GM18520 (cell line): ENCODE measurements around the gene MTMR4.
"Not testable (repeated sequence)": the region's sequence is repeated elsewhere in the genome, so short reads cannot be mapped to it uniquely, and the experiment has no call there.

Experiments
- ATAC-seq: cut with Tn5 transposase; IDR thresholded peaks from one replicate; pipeline ENCODE4 v1.9.1; 2021; ENCODE audit not compliant: unreplicated experiment

MTMR4 gene

DNA sequence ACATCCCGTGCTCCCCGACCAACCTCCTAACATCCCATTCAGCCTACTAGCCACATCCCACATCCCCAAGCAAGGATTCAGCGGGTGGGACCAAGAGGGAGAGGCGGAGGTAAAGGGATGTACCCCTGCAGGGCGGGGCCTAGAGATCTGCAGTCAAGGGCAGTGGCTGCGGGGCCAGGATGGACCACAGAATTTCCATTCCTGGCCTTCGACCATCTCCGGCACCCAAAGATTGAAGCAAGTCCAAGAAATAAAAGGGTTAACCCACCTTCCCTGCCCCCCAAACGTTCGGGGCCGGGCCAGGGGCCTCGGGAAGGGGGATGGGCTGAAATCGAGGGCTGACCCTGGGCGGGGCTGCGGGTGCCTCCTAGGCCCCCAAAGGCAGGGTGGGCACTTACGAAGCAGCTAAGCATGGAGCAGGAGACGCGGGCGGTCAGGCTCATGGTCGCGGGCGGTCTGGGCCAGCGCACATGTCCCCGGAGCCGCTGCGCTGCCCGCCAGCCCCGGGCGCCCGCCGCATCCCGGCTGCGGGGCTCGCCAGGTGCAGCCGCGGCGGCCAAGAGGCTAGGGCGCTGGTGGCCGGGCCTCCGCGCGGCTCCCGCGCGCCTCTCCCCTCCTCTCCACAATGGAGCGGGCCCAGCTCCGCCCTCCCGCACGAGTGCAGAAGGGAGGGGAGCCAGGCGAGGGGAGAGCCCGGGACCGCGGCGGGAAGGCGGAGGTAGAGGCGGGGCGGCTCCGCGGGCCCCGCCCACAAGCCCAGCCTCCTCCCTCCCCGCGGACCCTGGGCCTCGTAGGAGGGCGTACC, at the start of gene MTMR4:
Gene MTMR4 (minus strand): TSS at position 674 of the 805 bp plus-strand sequence. CDS start 231 bp downstream, at position 443.
- ATAC-seq: no peak

DNA sequence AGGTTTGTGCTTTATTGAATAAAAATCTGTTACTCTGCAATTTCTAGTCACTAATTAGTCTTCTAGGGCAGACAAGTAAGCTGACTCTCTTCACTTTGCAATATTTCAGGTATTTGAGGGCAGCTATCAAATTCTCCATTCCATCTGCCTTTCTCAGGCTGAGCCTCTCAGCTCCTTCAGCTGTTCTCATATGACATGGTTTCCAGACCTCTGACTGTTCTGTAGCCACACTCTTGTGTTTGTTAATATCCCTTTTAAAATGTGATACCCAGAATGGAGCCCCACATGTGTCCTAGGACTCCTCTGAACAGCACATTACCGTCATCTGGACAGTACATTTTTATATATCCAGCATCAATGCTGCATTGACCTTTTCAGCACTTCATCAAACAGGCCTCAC, 46.1 kb upstream of the MTMR4 start:
- ATAC-seq: no peak

DNA sequence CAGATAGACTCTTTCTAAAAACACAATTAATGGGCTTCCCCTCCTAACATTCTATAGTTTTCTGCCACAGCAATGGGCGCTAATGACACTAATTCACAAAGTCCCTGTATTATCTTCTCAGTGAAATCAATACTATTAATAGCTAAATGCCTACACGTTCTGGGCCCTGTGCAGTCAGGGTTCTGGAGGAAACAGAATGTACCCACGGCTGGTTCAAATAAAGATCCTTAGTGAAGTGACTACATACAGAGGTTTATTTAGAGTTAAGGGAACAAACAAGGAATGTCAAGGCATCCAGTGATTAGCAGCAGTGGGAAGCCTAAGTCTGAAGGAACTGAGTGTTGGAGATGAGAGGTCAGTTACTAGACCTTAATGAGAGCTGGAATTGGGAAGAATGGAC, 43.5 kb upstream of the MTMR4 start:
- no peak for ATAC-seq

DNA sequence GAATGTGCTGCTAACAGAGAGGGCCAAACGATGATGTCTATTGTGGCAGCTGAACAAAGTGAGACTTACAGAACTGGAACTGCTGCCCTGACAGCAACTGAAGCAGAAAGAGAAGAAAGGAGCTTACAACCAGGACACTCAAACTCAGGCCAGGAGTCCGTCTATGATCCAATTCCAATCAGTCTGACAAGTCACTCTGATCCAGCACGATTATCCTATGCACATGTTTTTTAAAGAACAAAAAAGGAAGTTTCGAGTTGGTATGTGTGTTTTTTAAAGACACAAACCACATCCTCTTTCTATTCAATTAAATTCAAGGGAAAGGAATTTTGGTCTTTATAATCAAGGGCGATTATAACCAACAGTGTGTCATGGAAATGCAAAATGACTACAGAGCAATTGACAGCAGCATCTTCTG, 42.4 kb upstream of the MTMR4 start:
- no peak for ATAC-seq

DNA sequence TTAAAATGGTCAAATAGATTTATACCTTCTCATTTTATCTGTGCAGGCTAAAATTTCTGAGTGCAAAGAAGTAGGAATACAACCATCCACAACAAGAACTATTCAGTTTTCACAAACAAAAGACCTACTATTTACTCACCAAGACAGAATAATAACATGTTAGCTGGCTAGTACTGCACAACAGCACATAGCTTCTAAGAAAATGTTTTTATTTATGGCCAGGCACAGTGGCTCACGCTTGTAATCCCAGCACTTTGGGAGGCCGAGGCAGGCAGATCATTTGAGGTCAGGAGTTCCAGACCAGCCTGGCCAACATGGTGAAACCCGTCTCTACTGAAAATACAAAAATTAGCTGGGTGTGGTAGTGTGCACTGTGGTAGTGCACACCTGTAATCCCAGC, 40.7 kb upstream of the MTMR4 start:
- not testable (repeated sequence) for ATAC-seq

DNA sequence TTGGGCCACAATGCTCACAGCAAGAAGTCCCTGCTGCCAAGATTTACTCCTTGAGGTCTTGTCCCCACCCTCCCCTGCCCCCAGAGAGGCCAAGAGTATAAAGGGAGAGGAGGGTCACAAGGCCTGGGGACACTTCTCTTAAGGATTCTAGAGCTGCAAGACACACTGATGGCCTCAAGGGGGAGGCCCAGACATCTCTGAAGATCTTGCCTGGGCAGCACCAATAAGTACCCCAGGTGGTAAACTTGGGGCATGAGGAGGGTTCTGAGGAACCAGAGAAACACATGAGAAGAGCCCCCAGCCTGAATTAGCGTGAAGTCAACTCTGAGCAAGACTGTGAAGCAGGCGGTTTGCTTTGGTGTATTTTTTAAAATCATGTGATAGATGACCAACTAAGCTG, 26.8 kb upstream of the MTMR4 start:
- no peak for ATAC-seq

DNA sequence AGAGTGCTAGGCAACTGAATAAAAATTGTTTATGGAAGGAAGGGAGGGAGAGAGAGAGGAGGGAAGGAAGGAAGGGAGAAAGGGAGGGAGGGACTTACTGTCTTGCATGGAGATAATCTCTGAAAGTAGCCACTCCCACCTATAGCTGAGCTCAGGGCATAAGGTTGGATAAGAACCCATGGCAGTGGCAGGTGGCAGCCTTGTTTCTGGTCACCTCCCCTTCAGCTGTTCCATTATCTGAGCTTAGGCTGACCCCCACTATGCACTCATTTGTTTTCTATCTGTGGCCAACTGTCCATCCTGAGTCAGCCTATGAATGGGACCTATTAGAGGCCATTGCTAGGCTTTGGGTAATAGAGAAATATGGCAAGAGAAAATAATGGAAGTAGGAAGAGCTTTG, 25.3 kb upstream of the MTMR4 start:
- no peak for ATAC-seq

DNA sequence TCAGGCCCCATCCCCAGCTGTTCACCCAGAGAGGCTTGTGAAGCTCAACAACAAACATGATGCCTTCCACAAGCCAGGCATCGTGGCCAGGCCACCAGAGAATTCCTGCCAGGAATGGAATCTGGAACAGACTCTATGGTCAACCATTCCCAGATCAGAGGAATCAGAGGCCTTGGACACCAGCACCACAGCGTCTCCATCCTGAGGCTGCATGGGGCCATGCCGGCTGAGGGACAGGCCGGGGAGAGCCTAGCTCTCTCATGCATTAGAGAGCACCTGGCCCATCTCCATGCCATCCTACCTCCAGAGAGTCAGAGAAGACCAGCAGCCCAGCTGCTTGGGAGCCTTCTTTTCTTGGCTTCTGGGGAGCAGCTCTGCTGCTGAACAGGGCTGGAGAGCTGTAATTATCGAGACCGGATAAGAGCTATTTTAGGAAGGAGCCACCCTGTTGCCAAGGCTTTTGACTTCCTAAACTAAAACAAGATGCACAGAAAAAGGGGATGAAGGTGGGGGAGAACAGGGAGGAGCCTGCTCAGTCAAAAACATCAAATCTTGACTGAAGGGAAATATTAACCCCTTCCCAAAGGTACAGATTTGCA, 24.5 kb upstream of the MTMR4 start:
- ATAC-seq: no peak

DNA sequence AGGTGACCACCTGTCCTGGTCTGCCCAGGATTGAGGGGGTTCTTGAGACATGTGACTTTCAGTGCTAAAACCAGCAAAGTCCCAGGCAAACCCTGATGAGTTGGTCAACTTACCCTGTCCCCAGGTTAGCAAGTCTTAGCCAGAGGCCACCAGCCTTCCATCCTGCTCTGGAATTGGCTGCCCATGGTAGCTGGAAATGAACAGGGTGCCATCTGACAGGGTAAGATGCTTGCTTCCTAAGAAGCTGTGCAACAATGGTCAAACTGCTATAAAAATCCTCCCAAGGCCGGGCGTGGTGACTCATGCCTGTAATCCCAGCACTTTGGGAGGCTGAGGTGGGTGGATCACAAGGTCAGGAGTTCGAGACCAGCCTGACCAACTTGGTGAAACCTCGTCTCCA, 22.8 kb upstream of the MTMR4 start:
- no peak for ATAC-seq

DNA sequence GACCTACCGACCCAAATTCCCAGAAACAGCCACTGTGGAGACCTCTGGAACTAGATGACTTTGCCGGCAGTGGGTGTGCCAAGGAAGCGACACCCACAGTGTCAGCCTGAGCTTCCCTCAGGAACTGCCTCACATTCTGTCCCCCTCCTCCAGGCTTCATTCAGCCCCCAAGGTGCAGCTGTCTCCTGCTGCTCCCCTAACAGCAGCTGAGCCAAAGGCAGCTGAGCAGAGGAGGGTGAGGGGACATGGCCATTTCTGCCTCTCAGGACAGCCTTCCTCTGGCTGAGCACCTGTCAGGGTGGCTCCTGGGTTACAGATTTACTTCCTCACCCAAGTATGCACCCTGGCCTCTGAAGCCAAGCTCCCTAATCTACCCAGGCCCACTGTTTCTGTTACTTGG, 22.1 kb upstream of the MTMR4 start:
- no peak for ATAC-seq

DNA sequence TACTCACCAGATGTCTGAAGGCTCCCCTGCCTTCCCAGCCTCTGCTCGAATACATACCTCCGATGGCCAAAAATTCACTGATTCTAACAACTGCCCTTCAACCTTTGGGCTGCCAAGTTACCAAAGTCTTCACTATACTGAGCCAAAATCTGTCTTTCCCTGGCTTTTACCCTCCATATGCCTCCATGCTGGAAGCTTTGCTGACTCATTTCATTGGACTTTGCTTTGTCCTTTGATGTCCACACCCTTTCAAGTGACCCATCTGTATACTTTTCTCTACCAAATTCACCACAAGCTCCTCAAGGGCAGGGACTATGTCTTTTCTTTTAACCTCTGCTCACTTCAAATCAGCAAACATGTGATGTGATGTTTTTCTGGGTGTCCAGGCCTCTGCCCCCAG, 21.0 kb upstream of the MTMR4 start:
- no peak for ATAC-seq

DNA sequence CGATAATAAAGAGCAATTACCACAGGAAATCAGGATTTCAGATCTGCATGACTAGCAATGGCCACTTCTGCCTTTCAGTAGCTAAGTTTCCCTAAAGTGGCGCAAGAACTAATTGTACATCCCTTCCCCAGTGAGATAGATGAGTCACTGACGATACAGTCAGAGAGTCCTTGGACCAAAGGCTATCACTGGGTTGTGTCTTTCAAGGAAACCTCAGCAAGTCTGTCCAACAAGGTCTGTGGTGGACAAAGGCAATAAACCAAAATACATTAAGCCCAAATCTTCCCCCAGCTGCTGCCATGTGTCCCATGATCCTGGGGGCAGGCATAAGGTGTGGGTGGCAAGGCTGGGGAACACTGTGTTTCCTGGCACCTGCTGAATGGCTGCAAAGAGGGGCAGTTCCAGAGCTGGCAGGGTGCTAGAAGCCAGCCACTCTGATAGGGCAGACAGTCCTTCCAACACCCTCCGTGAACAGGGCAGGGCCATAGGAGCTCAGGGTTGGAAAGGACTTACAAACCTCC, 20.5 kb upstream of the MTMR4 start:
- ATAC-seq: no peak

DNA sequence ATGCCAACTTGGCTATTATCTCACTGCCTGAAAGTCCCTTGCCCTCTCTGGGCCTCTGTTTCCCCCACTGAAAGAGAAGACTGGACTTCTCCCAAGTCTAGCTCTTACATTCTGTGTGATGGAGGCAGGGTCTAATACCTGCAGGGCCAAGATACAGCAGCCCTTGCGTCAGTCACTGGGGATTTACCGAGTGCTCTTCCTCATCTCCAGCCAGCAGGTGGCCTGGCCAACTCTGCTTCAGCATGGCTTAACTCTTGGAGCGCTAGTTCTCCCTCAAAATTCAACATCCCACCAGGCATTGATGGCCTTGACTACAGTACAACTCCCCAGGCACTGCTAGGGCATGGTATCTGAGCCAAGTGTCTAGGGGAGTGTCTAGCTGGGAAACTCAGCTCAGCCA, 19.9 kb upstream of the MTMR4 start:
- ATAC-seq: no peak

DNA sequence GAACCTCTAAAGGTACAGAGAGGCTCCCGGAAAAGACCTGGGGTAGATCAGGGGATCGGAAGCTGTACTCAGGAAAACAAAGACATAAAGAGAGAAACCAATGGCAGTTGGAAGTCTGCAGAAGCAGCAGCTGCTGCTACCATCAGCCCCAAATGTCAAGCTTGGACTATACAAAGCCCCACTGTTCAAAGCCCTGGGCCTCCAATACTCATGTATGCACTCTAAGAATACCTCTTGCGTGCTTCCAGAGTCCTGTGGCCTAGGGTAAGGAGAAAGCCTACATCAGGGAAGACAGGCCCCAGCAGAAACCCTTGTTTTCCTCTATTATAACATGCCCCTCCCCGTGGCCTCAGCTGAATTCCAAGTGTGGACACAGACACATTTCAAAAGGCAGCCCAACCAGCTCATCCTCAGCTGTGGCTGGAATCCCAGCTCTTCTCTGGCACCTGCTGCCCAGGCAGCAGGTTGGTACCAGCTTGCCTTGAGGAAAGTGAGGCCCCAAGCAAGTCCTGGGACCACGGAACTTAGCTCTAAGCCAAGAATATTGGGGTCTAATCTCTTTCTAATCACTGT, 19.3 kb upstream of the MTMR4 start:
- no peak for ATAC-seq

DNA sequence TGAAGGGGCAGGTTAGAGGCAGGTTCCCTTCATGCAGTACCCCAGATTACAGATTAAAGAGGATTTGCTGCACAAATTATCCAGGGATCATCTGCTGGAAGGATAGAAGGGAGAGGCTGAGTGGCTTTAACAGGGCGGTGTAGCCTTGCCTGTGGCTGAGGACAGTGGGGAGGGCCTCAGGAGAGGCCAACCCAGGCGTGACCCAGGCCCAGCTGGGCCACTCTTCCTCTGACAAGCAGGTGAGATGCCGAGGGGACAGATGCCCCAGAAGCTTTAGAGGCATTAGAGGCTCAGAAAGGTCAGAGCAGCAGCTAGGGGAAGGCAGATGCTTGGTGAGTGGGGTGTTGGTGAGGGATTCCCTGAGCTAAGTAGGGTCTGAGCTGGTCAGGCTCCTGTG, 18.1 kb upstream of the MTMR4 start:
- ATAC-seq: no peak

DNA sequence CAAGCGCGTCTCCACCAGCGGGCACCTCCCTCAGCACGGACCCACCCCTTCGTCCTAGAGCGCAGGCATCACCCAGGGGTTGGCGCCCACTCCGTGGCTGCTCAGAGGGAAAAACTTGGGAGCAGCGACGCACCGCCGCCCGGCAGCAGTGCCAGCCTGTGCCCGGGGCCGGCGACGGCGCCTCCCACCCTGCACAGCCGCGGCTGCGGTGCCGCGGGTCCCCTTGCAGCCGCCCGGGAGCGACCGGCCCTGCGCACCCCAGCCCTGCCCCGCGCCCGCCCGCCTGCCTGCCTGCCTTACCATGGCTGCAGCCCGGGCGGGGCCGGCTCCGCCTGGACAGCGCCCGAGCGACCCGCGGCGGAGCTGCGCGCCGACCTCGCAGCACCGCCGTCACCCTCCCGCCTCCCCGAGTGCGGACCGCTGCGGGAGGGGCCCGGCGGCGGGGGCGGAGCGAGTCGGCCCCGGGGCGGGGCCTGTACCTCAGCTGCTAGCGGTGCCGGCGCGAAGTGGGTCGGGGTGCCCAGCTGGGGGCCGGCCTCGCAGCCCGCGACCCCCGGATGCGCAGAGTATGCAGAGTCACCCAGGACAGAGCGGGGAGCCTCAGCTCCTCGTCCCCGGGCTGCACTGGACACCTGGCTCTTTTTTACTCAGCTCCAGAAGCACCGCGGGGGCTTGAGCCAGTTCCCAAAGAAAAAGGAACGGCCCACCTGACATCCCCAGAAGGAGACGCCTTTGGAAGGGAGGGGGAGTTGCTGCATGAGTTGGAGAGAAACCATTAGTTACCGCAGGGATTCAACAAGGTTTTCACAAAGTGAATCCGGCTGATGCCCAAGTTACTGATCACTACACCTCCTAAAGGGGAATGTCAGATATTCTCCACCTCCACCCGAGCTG, 17.5 kb upstream of the MTMR4 start:
- ATAC-seq: no peak

DNA sequence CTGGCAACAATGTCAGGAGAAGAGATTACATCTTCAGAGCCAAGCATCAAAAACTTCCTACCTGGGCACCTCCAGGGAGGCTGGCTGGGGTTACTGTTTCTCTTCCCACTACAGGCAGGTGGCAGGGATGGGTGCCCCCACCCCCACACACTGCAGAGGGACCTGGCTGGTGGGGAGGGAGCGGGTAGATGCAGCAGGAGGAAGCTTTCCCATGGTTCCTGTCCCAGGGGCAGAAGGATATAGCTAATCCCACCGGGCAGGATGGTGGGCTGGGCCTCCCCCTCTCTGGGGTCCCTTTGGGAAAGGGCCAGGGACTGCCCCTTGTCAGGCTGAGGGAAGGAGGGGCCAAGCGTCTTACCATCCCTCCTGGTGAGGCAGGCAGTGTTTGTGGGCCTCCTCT, 16.7 kb upstream of the MTMR4 start:
- no peak for ATAC-seq

DNA sequence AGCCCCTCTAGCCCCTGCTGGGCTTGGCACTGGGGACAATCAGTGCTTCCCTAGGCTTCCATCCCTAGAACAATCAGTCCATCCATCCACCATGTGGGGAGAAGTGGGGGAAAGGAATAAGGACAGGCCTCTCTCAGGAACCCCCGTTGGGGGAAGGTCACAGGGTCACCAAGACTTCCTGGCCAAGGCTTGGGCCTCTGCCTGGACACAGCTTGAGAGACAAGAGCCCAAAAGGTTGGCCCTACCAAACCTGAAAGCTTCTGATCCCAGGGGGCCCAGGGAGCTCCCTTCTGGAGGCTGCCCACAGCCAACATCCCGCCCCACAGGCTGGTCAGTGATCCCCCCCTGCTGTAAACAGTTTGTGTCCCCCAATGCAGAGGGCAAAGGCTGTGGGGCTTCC, 16.2 kb upstream of the MTMR4 start:
- ATAC-seq: no peak

DNA sequence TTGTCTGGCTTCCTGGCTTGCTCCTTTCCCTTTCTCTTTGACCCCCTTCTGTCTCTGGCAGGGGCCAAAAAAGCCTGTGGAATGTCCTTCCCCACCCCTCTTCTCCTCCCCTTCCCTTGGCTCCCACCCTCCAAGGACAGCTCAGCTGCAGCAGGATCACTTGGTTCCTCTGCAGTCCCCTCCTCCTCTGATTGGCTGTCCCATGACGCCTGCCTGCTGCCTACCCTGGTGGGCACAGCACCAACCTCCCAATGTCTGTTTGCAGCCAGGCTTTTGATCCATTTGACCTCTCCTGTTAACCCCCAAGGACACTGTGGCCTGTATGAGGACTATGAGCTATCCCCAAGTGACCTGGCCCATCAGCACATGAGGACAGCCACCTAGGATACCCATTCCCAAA, 14.8 kb upstream of the MTMR4 start:
- no peak for ATAC-seq

DNA sequence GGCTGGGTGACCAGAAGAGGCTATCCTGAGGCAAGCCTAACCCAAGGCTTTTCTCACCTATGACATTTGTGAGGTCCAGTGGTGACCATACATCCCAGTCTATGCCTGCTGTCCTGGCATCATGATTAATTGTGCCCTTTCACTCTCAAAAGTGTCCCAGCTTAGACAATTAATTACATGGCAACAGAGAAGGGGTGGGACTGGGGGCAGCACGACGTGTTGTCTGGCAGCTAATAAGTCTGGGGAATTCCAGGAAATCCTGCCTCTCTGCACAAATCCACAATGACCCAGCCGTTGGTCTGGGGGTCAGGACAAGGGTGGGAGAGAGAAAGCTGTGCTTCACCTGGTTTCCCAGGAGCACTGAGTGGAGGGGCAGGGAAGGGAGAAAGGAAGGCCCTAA, 14.0 kb upstream of the MTMR4 start:
- no peak for ATAC-seq

DNA sequence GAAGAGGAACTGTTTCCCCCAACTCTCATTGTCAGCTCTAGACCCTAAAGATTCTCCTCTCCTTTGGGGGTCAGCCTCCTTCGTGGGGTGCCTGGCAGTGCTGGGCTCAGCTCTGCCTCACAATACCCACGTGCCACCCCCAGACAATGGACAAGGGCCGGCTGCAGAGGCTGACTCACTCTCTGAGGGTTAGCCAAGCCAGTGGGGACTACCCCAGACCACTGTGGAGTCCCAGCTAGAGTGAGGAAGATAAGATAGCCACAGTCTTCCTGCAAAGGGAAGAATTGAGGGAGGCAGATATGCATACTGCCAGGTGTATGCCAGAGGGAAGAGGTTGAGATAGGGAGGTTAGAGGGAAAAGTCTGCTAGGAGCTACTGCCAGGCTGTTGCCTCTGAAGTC, 13.5 kb upstream of the MTMR4 start:
- ATAC-seq: no peak
